Lower leg skin (tissue), 3 donors: ENCODE measurements around the gene RALY.

ENCODE experiments used
- POLR2A ChIP-seq, 2 donors: fragments of 450-650 bp; IDR thresholded peaks; one replicate each; pipeline ENCODE4 v1.6.1; 2016 to 2017; ENCODE audit warnings: antibody characterized with exemption in 2 of 2, mild to moderate bottlenecking in 1 of 2, moderate library complexity in 1 of 2
- TF ChIP-seq, protein P1 (sequence below), 3 donors: fragments of 450-650 bp; IDR thresholded peaks; one replicate each; pipeline ENCODE4 v1.5.1; 2016; ENCODE audit warnings: antibody characterized with exemption in 3 of 3, mild to moderate bottlenecking in 3 of 3, moderate library complexity in 2 of 3

DNA sequence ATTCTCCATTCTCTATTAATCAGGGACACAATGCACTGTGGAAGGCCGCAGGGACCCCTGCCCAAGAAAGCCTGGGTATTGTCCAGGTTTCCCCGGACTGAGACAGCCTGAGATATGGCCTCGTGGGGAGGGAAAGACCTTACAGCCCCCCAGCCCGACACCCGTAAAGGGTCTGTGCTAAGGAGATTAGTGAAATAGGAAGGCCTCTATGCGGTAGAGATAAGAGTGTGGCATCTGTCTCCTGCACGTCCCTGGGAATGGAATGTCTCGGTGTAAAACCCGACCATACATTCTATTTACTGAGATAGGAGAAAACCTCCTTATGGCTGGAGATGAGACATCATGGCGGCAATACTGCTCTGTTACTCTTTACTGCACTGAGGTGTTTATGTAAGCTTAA lies 134.1 kb downstream of the RALY start:
- TF ChIP-seq, protein P1, sequence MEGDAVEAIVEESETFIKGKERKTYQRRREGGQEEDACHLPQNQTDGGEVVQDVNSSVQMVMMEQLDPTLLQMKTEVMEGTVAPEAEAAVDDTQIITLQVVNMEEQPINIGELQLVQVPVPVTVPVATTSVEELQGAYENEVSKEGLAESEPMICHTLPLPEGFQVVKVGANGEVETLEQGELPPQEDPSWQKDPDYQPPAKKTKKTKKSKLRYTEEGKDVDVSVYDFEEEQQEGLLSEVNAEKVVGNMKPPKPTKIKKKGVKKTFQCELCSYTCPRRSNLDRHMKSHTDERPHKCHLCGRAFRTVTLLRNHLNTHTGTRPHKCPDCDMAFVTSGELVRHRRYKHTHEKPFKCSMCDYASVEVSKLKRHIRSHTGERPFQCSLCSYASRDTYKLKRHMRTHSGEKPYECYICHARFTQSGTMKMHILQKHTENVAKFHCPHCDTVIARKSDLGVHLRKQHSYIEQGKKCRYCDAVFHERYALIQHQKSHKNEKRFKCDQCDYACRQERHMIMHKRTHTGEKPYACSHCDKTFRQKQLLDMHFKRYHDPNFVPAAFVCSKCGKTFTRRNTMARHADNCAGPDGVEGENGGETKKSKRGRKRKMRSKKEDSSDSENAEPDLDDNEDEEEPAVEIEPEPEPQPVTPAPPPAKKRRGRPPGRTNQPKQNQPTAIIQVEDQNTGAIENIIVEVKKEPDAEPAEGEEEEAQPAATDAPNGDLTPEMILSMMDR (IDR thresholded peaks at IDR 0.05) = no peak
- no peak for TF ChIP-seq POLR2A (IDR thresholded peaks at IDR 0.05)
